HAP-1 (cell line): ENCODE data around the gene ECEL1.

Experiments used
- DNase-seq, 2 experiments: peaks; one replicate each; pipeline ENCODE4 v3.0.0-alpha.2; 2016 to 2020; ENCODE audit warnings: low spot score in 2 of 2
- H3K27me3 ChIP-seq: fragments of 250-450 bp; sonication (Bioruptor Pico); 2 replicates; pipeline ENCODE4 v1.5.1; 2020; ENCODE audit warnings: low read depth, mild to moderate bottlenecking, moderate library complexity
- H3K36me3 ChIP-seq: fragments of 250-450 bp; sonication (Bioruptor Pico); replicated peaks from 2 replicates; pipeline ENCODE4 v1.5.1; 2020; ENCODE audit warnings: mild to moderate bottlenecking
- H3K4me1 ChIP-seq: fragments of 250-450 bp; sonication (Bioruptor Pico); 2 replicates; pipeline ENCODE4 v1.5.1; 2020; ENCODE audit warnings: mild to moderate bottlenecking
- H3K4me3 ChIP-seq: fragments of 250-450 bp; sonication (Bioruptor Pico); 2 replicates; pipeline ENCODE4 v1.5.1; 2020; ENCODE audit warnings: mild to moderate bottlenecking, moderate library complexity
- H3K9me3 ChIP-seq: fragments of 250-450 bp; sonication (Bioruptor Pico); 2 replicates; pipeline ENCODE4 v1.5.1; 2020; ENCODE audit warnings: mild to moderate bottlenecking, moderate library complexity
- in situ Hi-C: fragments of 300-500 bp; cut with MboI; formaldehyde crosslinking; loops from 3 replicates; pipeline ENCODE4 v1.14.3; 2020; ENCODE audit warnings: low sequenced_read_pairs, inconsistent platforms, mixed read lengths

Gene ECEL1

GRCh38 chr2:232526372-232526941 is 38.8 kb upstream of the ECEL1 start:
- in situ Hi-C loops: loop anchor here (5.0 kb wide), 1 partner anchor 624 kb away; no protein-coding TSS in a partner anchor
- no peak for DNase-seq
- Histone ChIP-seq H3K4me3 (no peak overlapping the region), H3K4me1 (no peaks in the 10 kb centered on the region), H3K9me3 (no peaks in the 10 kb centered on the region), H3K36me3 (no peaks in the 10 kb centered on the region), H3K27me3 (peaks cover 10% of the 10 kb centered on the region)

- DNase-seq: no peak
- Histone ChIP-seq H3K9me3 (no peaks in the 10 kb centered on the region), H3K27me3 (peaks cover 10% of the 10 kb centered on the region), H3K4me1 (no peaks in the 10 kb centered on the region), H3K4me3 (no peak within 1 kb of the TSS), H3K36me3 (no peaks in the 10 kb centered on the region)
- in situ Hi-C loops: loop anchor here (5.0 kb wide), 1 partner anchor 624 kb away; no protein-coding TSS in a partner anchor
Measured at GRCh38 chr2:232525791-232526371, 38.2 kb upstream of the ECEL1 start, which contains the start of gene CHRND. CHRND (plus strand) TSS chr2:232526160; CDS start chr2:232526216, 56 bp downstream.

DNA sequence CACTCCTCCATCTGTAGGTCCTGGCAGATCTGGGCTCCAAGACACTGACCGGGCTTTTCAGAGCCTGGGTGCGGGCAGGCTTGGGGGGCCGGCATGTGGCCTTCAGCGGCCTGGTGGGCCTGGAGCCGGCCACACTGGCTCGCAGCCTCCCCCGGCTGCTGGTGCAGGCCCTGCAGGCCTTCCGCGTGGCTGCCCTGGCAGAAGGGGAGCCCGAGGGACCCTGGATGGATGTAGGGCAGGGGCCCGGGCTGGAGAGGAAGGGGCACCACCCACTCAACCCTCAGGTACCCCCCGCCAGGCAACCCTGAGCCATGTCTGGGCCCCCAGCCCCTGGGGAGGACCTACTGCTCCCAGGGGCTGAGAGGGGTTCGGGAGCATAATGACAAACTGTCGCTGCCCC is 37.6 kb upstream of the ECEL1 start:
- H3K4me3 ChIP-seq: no peak overlapping the region
- peaks cover 10% of the 10 kb centered on the region for H3K27me3 ChIP-seq
- no peaks in the 10 kb centered on the region for H3K4me1 ChIP-seq
- H3K9me3 ChIP-seq: no peaks in the 10 kb centered on the region
- no peak for DNase-seq
- no peaks in the 10 kb centered on the region for H3K36me3 ChIP-seq
- in situ Hi-C loops: loop anchor here (5.0 kb wide), 1 partner anchor 623 kb away; no protein-coding TSS in a partner anchor

GRCh38 chr2:232524771-232525170 is 37.1 kb upstream of the ECEL1 start:
- Histone ChIP-seq H3K4me1 (no peaks in the 10 kb centered on the region), H3K36me3 (no peaks in the 10 kb centered on the region), H3K9me3 (no peaks in the 10 kb centered on the region), H3K27me3 (peaks cover 10% of the 10 kb centered on the region), H3K4me3 (no peak overlapping the region)
- in situ Hi-C loops: loop anchor here (5.0 kb wide), 1 partner anchor 622 kb away; no protein-coding TSS in a partner anchor
- DNase-seq: no peak

- peak; percentile 55 to 83 for DNase-seq
- Histone ChIP-seq H3K9me3 (no peaks in the 10 kb centered on the region), H3K4me1 (no peaks in the 10 kb centered on the region), H3K27me3 (peaks cover 10% of the 10 kb centered on the region), H3K4me3 (peak overlapping the region; percentile 33), H3K36me3 (no peaks in the 10 kb centered on the region)
- in situ Hi-C loops: no loop called here
Measured at GRCh38 chr2:232523682-232524597, 36.3 kb upstream of the ECEL1 start.

DNA sequence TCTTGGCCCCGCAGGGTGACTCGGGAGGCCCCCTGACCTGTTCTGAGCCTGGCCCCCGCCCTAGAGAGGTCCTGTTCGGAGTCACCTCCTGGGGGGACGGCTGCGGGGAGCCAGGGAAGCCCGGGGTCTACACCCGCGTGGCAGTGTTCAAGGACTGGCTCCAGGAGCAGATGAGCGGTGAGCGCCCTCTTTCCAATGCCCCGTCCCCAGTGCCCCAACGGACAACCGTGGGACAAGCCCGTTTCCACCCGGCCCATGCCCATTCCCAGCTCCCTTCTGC is 35.7 kb upstream of the ECEL1 start:
- Histone ChIP-seq H3K27me3 (peaks cover 10% of the 10 kb centered on the region), H3K9me3 (no peaks in the 10 kb centered on the region), H3K4me1 (no peaks in the 10 kb centered on the region), H3K4me3 (no peak overlapping the region), H3K36me3 (no peaks in the 10 kb centered on the region)
- in situ Hi-C loops: no loop called here
- no peak for DNase-seq

DNA sequence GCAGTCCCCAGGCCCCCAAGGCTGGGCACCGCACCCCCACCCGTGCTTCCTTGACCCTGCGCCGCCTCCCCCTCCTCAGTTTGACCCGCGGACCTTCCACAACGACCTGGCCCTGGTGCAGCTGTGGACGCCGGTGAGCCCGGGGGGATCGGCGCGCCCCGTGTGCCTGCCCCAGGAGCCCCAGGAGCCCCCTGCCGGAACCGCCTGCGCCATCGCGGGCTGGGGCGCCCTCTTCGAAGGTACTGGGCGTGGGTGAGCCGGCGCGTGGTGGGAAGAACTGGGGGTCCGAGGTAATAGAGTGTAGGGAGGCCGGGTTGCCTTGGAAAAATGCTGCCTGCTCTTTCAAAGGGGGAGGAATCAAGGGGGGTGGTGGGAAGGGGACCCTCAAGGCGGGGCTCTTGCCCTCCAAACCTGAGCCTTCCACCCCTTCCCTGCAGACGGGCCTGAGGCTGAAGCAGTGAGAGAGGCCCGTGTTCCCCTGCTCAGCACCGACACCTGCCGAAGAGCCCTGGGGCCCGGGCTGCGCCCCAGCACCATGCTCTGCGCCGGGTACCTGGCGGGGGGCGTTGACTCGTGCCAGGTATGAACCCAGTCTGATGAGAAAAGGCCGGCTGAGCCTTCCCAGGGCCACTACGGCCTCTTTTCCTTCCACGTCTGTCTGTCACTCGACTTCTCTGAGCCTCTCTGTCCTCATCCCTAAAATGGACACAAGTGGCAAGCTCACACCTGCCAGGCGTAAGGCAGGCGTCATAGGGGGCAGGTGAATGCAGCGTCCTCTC is 35.2 kb upstream of the ECEL1 start:
- no peaks in the 10 kb centered on the region for H3K4me1 ChIP-seq
- no peak overlapping the region for H3K4me3 ChIP-seq
- in situ Hi-C loops: no loop called here
- peaks cover 10% of the 10 kb centered on the region for H3K27me3 ChIP-seq
- no peaks in the 10 kb centered on the region for H3K9me3 ChIP-seq
- DNase-seq: no peak
- no peaks in the 10 kb centered on the region for H3K36me3 ChIP-seq

- peaks cover 10% of the 10 kb centered on the region for H3K27me3 ChIP-seq
- H3K36me3 ChIP-seq: no peaks in the 10 kb centered on the region
- H3K4me1 ChIP-seq: no peaks in the 10 kb centered on the region
- DNase-seq: peak in 1 of 2 experiments; percentile 78
- H3K9me3 ChIP-seq: no peaks in the 10 kb centered on the region
- in situ Hi-C loops: no loop called here
- H3K4me3 ChIP-seq: peak overlapping the region; percentile 19
Measured at GRCh38 chr2:232521959-232522622, 34.5 kb upstream of the ECEL1 start.

- Histone ChIP-seq H3K36me3 (no peaks in the 10 kb centered on the region), H3K9me3 (no peaks in the 10 kb centered on the region), H3K4me1 (no peaks in the 10 kb centered on the region), H3K4me3 (no peak overlapping the region), H3K27me3 (peaks cover 10% of the 10 kb centered on the region)
- in situ Hi-C loops: no loop called here
- DNase-seq: no peak
Measured at GRCh38 chr2:232521098-232521497, 33.5 kb upstream of the ECEL1 start.

- no peak for DNase-seq
- in situ Hi-C loops: no loop called here
- Histone ChIP-seq H3K9me3 (no peaks in the 10 kb centered on the region), H3K27me3 (peaks cover 10% of the 10 kb centered on the region), H3K36me3 (no peaks in the 10 kb centered on the region), H3K4me3 (no peak overlapping the region), H3K4me1 (no peaks in the 10 kb centered on the region)
Measured at GRCh38 chr2:232520489-232520888, 32.9 kb upstream of the ECEL1 start.

- Histone ChIP-seq H3K4me3 (no peak within 1 kb of the TSS), H3K36me3 (no peaks in the 10 kb centered on the region), H3K9me3 (no peaks in the 10 kb centered on the region), H3K4me1 (no peaks in the 10 kb centered on the region), H3K27me3 (peaks cover 10% of the 10 kb centered on the region)
- in situ Hi-C loops: loop anchor here (10.0 kb wide), 1 partner anchor 65 kb away; the partner anchor contains the start of gene ALPI
- DNase-seq: no peak
Measured at GRCh38 chr2:232519581-232520438, 32.2 kb upstream of the ECEL1 start, which contains the start of gene PRSS56. PRSS56 (plus strand) TSS chr2:232520388; CDS start chr2:232520599, 211 bp downstream.

DNA sequence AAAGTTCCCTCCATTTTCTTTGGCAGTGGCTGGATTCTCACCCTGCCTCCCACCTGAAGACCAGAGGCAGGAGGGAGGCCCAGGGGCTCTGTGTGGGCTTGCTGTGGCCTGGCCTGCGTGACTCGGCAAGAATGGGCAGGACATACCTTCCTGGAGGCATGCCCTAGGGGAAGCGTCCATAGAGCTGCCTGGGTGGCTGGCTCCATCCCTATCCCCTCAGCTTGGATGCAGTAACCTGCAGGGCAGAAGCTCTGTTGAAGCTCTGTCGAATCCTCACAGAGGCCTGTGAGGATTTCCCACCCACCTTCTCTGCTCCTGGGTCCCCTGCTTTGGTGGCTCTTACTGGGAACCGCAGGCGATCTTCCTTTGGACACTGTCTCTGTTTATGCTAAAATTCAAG is 31.2 kb upstream of the ECEL1 start:
- H3K4me1 ChIP-seq: no peaks in the 10 kb centered on the region
- H3K9me3 ChIP-seq: no peaks in the 10 kb centered on the region
- DNase-seq: no peak
- H3K27me3 ChIP-seq: peaks cover 10% of the 10 kb centered on the region
- in situ Hi-C loops: loop anchor here (10.0 kb wide), 1 partner anchor 64 kb away; the partner anchor contains the start of gene ALPI
- H3K4me3 ChIP-seq: no peak overlapping the region
- H3K36me3 ChIP-seq: no peaks in the 10 kb centered on the region
